PC-3 (cell line): ENCODE measurements around the gene LMAN2L. TPM values are rescaled to one million over a fixed set of nuclear protein-coding genes. Genes with fewer than 3 reads are reported as not detected.

ENCODE experiments used
- ATAC-seq: fragments of 200-7000 bp; cut with Tn5 transposase; 2 replicates; pipeline ENCODE4 v1.9.1; 2020; ENCODE audit warnings: mild to moderate bottlenecking, moderate library complexity
- BruUV-seq: library from RNA; stranded (reverse); fragments of 400-500 nt; replicated peaks from 2 replicates; lab custom pipeline; 2021; lab: Mats Ljungman, UMichigan
- CTCF ChIA-PET: fragments of 300-600 bp; sonication (Branson Sonifier 250); formaldehyde crosslinking; loops from one replicate; lab custom pipeline; 2022; ENCODE audit warnings: antibody characterized with exemption; lab: Charles Lee
- POLR2A ChIA-PET: fragments of 300-600 bp; sonication (Branson Sonifier 250); formaldehyde crosslinking; loops from one replicate; lab custom pipeline; 2022; ENCODE audit warnings: antibody characterized with exemption; ENCODE audit not compliant: unreplicated experiment; lab: Charles Lee
- DNase-seq: peaks from one replicate; pipeline ENCODE4 v3.0.0-alpha.2; 2015
- H2AFZ ChIP-seq: fragments of 300-600 bp; sonication (generic); 2 replicates; pipeline ENCODE4 v1.6.0; 2016; ENCODE audit warnings: antibody characterized with exemption, low read length
- H3F3A ChIP-seq: fragments of 300-600 bp; sonication (generic); one replicate; pipeline ENCODE4 v1.6.0; 2017; ENCODE audit warnings: antibody characterized with exemption, low read length, control low read depth, mild to moderate bottlenecking; ENCODE audit not compliant: unreplicated experiment
- H3K27ac ChIP-seq: fragments of 300-600 bp; sonication (generic); 2 replicates; pipeline ENCODE4 v1.5.1; 2016; ENCODE audit warnings: mild to moderate bottlenecking, low read length
- H3K27me3 ChIP-seq: fragments of 300-600 bp; sonication (generic); 2 replicates; pipeline ENCODE4 v1.6.1; 2016; ENCODE audit warnings: low read length, mixed read lengths
- H3K36me3 ChIP-seq: fragments of 300-600 bp; sonication (generic); 2 replicates; pipeline ENCODE4 v1.6.1; 2016; ENCODE audit warnings: low read depth, mixed run types, low read length, mixed read lengths
- H3K4me1 ChIP-seq: fragments of 300-600 bp; sonication (generic); 2 replicates; pipeline ENCODE4 v1.5.1; 2016; ENCODE audit warnings: low read length; ENCODE audit not compliant: insufficient read depth
- H3K4me2 ChIP-seq: fragments of 300-600 bp; sonication (generic); 2 replicates; pipeline ENCODE4 v1.6.0; 2016; ENCODE audit warnings: low read length
- H3K4me3 ChIP-seq: fragments of 300-600 bp; sonication (generic); 2 replicates; pipeline ENCODE4 v1.5.1; 2016; ENCODE audit warnings: mild to moderate bottlenecking, low read length, mixed read lengths
- H3K79me2 ChIP-seq: fragments of 300-600 bp; sonication (generic); 2 replicates; pipeline ENCODE4 v1.6.1; 2017; ENCODE audit warnings: low read length, mixed read lengths
- H3K9ac ChIP-seq: fragments of 300-600 bp; sonication (generic); 2 replicates; pipeline ENCODE4 v1.6.0; 2016; ENCODE audit warnings: mild to moderate bottlenecking, low read length
- H3K9me2 ChIP-seq: fragments of 300-600 bp; sonication (generic); replicated peaks from 2 replicates; pipeline ENCODE4 v1.6.1; 2016; ENCODE audit warnings: mixed run types, low read length, mixed read lengths
- H3K9me3 ChIP-seq: fragments of 300-600 bp; sonication (generic); 2 replicates; pipeline ENCODE4 v1.6.1; 2016; ENCODE audit warnings: low read length, mixed read lengths
- H4K20me1 ChIP-seq: fragments of 300-600 bp; sonication (generic); 2 replicates; pipeline ENCODE4 v1.6.1; 2016; ENCODE audit warnings: low read length, mixed read lengths
- CTCF ChIP-seq: fragments of 300-600 bp; sonication (generic); conservative IDR thresholded peaks from 2 replicates; pipeline ENCODE4 v1.5.1; 2017; ENCODE audit warnings: antibody characterized with exemption, low read depth, mild to moderate bottlenecking, low read length
- EZH2 ChIP-seq: fragments of 300-600 bp; sonication (generic); IDR thresholded peaks from one replicate; pipeline ENCODE4 v1.6.1; 2017; ENCODE audit warnings: antibody characterized with exemption, mild to moderate bottlenecking, low read length; ENCODE audit not compliant: unreplicated experiment
- EZH2phosphoT487 ChIP-seq: fragments of 300-600 bp; sonication (generic); IDR thresholded peaks from 2 replicates; pipeline ENCODE4 v1.6.1; 2018; ENCODE audit warnings: mild to moderate bottlenecking, antibody characterized with exemption, low read length, borderline replicate concordance
- intact Hi-C: fragments of 100-400 bp; cut with micrococcal nuclease; formaldehyde crosslinking; loops from 2 replicates; pipeline ENCODE4 v1.9.0; 2023
- total RNA-seq: library from RNA; depleted of rRNA; stranded (reverse); fragments of >200 nt; gene quantifications from 2 replicates; pipeline ENCODE4 v1.2.3, GENCODE V29; 2014

Gene LMAN2L
- total RNA-seq, 1 experiment from 2014 or later: 27.8 TPM

- ATAC-seq: no peak
- CTCF ChIA-PET: no interaction called here
These were observed 51.0 kb downstream of the LMAN2L start for GRCh38 chr2:96688649-96689430.

GRCh38 chr2:96687711-96688640 lies 51.9 kb downstream of the LMAN2L start:
- intact Hi-C loops: no loop called here
- Histone ChIP-seq H3K4me1 (no peaks in the 10 kb centered on the region), H3K4me2 (no peak overlapping the region), H3K27ac (no peak overlapping the region), H3K36me3 (no peaks in the 10 kb centered on the region), H2AFZ (no peak overlapping the region), H3K9ac (no peak overlapping the region), H3K9me3 (no peaks in the 10 kb centered on the region), H3K4me3 (no peak overlapping the region), H3K79me2 (no peaks in the 10 kb centered on the region), H3F3A (no peaks in the 10 kb centered on the region), H3K27me3 (no peaks in the 10 kb centered on the region), H3K9me2 (no peaks in the 10 kb centered on the region), H4K20me1 (no peaks in the 10 kb centered on the region)
- ATAC-seq (no peak), DNase-seq (no peak)
- no peak for TF ChIP-seq EZH2phosphoT487
- no peak for TF ChIP-seq CTCF
- no peak for TF ChIP-seq EZH2
- BruUV-seq: no TSS peak
- ChIA-PET POLR2A (no interaction called here), CTCF (no interaction called here)

More at GRCh38 chr2:96688649-96689430, 51.0 kb downstream of the LMAN2L start:
- intact Hi-C loops: no loop called here
- H3K9me2 ChIP-seq: no peaks in the 10 kb centered on the region
- H3K9ac ChIP-seq: no peak overlapping the region
- no TSS peak for BruUV-seq
- no peaks in the 10 kb centered on the region for H4K20me1 ChIP-seq
- no peaks in the 10 kb centered on the region for H3F3A ChIP-seq
- H3K36me3 ChIP-seq: no peaks in the 10 kb centered on the region
- no peak overlapping the region for H2AFZ ChIP-seq
- H3K4me1 ChIP-seq: no peaks in the 10 kb centered on the region
- DNase-seq: no peak
- no peaks in the 10 kb centered on the region for H3K27me3 ChIP-seq
- TF ChIP-seq CTCF (no peak), EZH2phosphoT487 (no peak), EZH2 (no peak)
- H3K4me3 ChIP-seq: no peak overlapping the region
- no peaks in the 10 kb centered on the region for H3K79me2 ChIP-seq
- POLR2A ChIA-PET: no interaction called here
- no peak overlapping the region for H3K4me2 ChIP-seq
- H3K27ac ChIP-seq: no peak overlapping the region
- no peaks in the 10 kb centered on the region for H3K9me3 ChIP-seq
